GM18868 (cell line): ENCODE measurements around the gene CHRNA10.

Experiments
- ATAC-seq: cut with Tn5 transposase; IDR thresholded peaks from one replicate; pipeline ENCODE4 v1.9.1; 2021; ENCODE audit warnings: mild to moderate bottlenecking, moderate library complexity; ENCODE audit not compliant: unreplicated experiment

CHRNA10 gene

DNA sequence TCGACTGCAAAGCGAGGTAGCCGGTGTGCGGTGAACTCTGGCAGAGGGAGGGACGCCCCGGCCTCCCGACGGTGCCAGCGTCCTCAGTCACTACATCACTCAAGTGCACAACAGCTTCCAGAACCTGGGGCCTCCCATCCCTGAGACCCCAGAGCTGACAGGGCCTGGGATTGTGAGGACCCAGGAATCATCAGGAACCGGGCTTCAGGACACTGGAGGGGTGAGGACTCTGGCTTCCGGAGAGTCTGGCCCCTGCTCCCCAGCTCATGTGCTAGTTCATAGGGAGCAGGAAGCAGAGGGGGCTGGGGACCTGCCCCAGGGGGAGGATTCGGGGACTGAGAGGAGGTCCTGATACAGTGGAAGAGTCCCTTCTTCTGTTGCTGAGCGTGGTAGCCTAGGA, 34.0 kb downstream of the CHRNA10 start:
- ATAC-seq: no peak

DNA sequence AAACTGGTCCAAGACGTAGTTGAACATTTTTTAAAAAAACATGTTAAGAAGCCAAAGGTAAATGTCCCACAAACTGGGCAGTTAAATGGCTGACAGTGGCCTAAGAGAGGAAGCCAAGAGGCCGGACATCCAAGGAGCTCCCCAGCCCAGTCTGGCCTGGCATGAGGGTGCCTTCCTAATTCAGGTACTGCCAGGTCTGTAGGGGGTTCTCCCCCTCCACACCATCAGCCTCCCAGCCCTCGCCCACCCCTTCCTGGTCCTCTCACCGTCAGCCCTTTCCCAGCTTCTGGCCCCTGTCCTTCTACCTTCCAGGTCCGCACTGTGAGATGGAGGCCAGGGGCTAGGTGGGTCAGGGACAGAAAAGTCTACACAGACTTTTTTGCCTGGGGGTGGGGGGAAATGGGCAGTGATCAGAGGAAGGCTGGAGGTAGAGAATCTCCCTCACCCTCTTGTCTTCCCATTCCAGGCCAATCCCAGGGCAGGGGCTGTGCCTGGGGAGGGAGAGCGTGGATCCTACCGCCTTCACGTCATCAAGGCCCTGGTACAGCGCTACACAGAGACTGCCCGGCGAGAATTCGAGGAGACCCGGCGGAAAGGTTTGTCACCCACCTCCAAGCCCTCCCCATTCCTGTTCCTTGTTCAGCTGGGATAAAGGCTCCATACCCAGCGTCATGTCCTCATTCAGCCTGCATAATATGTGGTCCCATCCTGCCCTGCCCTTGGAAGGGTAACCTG, 35.4 kb downstream of the CHRNA10 start:
- no peak for ATAC-seq

DNA sequence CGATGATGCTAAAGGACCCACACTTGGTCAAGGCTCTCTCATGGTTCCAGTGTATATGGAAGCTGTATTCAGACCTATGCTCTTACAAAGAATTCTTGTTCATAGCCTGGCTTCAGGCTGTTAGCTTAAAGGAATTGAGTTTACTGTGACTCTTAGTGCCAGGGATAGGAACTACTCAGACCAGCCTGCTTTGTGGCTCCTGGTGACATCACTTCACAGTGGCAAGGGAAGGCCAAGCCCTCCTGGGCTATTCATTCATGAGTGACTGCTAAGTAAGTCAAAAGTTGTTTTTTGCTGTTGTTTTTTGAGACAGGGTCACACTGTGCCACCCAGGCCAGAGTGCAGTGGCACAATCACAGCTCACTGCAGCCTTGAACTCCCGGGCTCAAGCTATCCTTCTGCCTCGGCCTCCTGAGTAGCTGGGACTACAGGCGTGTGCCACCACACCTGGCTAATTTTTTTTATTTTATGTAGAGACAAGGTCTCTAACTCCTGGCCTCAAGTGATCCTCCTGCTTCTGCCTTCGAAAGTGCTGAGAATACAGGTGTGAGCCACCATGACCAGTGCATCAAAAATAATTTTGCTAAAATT, 39.0 kb downstream of the CHRNA10 start:
- ATAC-seq: no peak

DNA sequence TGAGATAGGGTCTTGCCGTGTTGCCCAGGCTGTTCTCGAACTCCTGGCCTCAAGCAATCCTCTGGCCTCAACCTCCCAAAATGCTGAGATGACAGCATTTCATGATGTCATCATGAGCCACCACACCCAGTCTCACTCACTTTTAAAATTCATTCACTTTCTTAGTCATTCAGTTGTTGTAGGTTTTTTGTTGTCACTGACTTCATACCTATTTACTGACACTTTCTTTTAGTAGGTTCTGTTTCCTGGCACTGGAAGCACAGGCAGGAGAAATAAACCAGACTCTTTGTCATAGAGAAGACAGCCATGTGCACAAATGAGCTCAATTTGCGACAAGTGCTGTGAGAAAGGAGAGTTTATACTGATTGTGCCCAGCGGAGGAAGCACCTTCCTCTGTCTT, 39.9 kb downstream of the CHRNA10 start:
- no peak for ATAC-seq

DNA sequence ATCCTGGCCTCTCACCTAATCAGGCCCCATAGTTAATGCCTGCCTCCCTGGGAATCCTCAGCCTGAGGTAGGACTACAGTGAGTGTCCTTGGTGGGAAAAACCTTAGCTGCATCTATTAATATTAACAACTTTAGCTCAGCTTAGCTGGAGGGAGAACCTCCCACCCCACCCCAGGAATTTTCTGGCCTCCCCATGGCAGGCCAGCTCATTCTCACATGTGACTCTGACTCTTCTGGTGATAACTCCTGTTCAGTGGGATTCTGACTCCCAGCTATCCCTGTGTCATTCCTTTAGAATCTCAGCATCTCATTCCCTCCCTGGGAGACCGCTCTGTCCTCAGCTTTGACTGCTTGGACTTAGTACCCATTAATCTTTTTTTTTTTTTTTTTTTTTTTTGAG, 43.9 kb downstream of the CHRNA10 start:
- ATAC-seq: no peak

DNA sequence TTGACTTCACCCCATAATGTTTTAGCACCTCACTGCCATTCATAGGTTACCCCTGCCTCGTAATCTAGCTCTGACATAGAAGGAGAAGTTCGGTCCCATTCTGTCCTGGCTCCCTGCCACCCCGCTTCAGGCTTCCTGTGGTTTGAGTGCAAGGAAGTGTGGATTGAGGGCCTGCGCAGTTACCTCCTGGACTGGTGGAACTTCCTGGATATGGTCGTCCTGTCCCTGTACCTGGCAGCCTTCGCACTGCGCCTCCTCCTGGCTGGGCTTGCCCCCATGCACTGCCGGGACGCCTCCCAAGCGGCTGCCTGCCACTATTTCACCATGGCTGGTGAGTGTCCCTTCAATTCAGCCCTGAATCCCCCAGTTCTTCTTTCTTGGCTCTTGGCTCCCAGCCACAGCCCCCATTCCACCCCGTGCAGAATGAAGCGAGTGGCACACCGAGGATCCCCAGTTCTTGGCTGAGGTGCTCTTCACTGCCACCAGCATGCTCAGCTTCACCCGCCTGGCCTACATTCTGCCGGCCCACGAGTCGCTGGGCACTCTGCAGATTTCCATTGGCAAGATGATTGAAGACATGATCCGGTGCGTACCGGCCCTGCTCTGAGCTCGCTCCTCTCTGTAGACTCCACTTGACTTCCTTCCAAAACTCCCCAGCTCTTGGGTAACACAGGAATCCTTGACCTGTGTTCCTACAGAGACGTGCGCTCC, 44.8 kb downstream of the CHRNA10 start:
- no peak for ATAC-seq

DNA sequence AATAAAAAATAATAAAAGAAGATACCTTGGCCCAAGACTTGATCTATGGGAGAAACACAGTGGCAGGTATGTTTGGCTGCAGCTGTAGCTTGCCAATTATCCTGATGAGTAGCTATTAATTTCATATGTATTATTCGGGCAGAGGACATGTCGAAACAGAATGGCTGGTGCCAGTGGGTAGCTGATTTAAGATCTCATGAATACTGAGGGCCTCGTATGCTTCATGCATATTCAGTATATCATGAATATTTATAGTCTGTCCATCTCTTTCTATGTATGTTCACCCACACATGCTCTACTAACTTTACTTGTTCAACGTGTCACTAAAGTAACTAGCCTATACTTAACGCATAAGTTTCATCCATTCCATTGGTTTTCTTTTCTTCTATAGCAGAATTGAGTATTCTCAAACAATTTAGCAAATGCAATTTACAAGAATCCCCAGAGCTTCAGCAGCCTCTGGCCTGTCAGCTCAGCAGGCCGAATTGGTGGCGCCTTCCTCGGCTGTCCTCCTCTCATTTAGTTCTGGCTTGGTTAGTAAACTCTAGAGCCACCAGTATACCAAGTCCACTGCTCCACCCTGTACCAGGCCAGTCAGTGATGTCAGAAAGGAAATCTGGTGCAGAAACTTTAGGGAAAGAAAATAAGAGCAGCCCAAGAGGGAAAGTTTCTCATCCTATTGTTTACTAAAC, 47.3 kb downstream of the CHRNA10 start:
- ATAC-seq: no peak

DNA sequence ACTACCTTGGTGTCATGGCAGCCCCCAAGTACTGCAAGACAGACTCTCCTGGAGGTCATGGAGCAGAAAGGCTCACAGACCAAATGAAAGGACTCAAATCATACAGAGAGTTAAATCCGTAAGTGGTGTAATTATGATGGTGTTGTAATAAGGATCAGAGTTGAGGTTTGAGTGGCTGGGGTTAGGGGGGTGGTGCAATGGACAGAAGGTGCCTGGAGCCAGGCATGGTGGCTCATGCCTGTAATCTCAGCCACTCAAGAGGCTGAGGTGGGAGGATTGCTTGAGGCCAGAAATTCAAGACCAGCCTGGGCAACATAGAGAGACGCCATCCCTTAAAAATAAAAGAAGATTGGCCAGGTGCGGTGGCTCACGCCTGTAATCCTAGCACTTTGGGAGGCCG, 48.1 kb downstream of the CHRNA10 start:
- ATAC-seq: no peak

DNA sequence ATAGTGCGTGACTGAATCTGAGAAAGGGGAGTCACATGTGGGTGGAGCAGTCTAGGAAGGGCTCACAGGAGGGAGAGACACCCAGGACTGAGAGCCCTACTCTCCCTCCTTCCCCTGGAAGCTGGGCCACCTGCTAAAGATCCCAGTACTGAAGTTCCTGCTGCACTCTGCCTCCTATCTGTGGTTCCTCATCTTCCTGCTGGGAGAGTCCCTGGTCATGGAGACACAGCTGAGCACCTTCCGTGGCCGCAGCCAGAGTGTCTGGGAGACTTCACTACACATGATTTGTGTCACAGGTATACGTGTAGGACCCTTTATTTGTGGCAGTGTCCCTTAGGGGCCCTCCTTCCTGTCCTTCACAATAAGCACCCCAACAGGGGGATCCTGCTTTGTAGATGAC, 48.7 kb downstream of the CHRNA10 start:
- ATAC-seq: no peak

DNA sequence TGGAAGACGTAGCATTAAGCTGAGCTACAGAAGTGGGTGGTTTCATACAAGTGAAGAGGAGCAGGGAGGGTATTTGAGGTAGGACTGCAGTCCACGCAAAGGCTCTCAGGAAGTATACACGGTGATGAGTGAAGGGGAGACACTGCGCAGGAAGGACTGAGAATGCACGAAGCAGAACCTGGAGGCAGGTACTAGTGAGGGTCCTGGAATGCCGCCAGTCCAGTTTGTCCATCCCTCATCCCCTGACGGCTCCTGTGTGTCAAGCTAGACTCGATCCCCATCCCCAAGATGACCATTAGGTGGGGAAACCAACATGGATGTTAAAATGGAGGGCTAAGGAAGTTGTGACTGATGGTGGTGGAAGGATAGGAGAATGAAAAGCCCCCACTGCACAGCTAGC, 53.2 kb downstream of the CHRNA10 start:
- ATAC-seq: no peak

DNA sequence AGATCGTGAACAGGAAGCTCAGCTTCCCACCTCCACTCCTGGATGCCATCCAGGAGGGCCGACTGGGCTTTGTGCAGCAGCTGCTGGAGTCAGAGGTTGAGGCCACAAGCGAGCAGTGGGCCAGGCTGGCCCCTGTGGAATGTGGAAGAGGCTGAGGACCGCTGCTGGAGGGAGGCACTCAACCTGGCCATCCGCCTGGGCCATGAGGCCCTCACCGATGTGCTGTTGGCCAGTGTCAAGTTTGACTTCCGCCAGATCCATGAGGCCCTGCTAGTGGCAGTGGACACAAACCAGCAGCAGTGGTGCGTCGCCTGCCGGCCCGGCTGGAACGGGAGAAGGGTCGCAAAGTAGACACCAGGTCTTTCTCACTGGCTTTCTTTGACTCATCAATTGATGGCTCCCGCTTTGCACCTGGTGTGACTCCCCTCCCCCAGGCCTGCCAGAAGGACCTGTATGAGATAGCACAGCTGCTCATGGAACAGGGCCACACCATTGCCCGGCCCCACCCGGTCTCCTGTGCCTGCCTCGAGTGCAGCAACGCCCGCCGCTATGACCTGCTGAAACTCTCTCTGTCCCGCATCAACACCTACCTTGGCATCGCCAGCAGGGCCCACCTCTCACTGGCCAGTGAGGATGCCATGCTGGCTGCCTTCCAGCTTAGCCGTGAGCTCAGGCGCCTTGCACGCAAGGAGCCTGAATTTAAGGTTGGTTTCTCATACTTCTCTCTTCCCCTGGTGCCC, 54.3 kb downstream of the CHRNA10 start:
- no peak for ATAC-seq

DNA sequence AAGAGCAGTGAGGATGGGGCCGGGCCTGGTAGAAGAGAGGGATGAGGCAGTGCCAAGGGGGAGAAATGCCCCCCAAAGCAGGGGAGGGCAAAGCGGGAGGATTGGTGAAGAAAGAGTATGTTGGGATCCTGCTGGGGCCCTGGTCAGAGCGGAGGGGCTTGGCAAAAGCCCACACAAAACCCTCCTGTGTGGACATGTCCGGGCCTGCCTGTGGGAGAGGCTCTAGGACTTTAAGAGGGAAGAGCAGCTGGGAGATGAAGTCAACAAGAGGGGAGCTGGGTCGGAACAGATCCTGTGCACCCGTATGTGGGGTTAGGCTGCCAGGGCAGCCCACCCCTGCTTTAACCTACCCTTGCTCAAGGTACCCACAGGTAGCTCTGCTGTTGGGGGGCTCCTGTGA, 55.2 kb downstream of the CHRNA10 start:
- no peak for ATAC-seq
